HG03025 (cell line): Measurements from ENCODE around the gene UBR7.

Source experiments
- ATAC-seq: cut with Tn5 transposase; IDR thresholded peaks from one replicate; pipeline ENCODE4 v1.9.1; 2021; ENCODE audit warnings: mild to moderate bottlenecking, moderate library complexity; ENCODE audit not compliant: unreplicated experiment, low FRiP score

The UBR7 gene

DNA sequence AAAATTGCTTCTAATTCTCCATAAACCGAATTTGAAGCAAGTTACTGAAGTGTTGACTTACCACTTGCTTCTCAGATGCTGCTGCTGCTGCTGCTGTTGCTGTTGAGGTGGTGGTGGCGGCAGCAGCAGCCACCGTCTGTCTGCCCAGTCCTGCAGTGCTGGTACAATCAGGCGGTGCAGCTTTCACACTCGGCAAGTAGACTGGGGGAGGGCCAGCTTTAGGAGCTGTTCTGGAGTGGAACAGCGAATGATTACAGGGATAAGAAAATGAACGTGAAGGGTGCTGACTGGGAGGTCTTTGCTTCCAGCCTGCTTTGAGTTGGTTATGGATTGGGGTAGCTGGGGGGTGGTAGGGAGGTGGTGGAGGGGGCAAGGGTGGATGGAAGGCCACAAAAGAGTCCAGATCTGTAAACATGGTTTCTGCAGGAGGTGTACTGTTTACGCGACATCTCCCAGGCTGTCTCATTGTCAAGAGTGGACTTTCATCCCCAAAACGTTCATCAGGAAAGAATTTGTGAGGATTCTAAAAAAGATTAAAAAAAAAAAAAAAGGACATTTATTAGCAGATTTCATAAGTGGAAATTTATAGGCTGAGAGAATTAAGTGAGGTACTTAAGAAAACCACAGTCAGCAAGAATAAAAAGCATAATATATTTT is 38.8 kb downstream of the UBR7 start:
- ATAC-seq, result no peak

DNA sequence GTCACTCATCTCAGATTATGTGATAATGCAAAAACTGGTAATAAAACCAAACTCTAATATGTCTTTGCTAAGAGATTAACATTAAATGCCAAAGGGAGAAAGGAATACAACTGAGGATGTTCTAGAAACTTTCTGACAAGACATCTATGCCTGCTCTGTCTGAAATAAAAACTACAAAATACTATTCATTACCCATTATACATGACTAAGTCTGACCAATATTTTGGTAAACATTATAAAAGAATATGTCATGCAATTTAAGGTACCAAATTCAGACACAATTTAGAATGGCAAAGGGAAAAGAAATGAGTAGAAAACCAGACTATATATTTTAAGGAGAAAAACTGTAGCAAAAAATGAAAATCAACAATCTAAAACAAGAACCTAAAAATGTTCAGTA is 39.5 kb downstream of the UBR7 start:
- ATAC-seq, result no peak

DNA sequence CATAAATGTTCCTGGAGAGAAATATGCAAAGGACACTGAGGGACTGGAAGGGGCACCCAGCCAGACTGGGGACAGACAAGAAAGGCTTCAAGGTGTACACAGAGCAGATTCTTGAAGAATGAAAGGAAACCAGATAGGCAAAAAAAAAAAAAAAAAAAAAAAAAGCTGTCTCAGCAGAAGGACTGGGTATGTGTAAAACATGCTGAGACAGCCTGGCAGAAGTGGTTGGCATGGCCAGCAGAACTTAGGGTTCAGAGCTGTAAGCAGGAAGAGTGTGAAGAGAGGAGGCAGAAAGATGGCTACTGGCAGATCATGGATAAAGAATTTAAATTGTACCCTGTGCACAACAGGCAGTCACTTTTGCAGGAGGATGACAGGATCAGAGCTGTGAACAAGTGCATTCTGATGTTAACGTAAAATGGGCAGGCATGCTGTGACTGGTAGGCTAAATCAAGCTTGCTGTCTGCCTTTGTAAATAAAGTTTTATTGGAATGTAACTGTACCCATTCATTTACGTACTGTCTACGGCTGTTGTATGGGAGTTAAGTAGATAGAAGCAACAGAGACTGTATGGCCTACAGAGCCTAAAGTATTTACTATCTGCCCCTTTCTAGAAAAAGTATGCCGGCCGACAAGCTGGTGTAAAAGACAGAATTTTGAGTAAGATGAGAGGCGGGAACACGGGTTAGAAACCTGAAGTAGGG is 42.2 kb downstream of the UBR7 start:
- no peak for ATAC-seq

DNA sequence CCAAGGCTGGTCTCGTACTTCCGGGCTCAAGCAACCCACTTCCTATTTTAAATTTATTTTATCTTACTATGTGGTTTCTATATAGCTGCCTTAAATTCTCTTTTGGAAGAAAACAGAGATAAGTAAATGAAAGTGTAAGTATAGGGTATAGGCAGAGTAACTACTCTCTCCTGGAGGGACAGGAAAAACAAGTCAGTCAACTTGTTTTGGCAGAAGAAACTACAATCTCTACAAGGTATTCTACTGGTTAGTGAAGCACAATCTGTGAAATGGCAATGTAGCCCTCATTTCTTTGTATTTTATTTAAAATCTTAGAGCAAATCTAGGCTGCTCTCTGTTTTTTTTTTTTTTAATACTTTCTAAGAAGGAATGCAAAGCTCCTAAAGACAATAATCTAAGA is 55.4 kb downstream of the UBR7 start:
- ATAC-seq, result no peak

DNA sequence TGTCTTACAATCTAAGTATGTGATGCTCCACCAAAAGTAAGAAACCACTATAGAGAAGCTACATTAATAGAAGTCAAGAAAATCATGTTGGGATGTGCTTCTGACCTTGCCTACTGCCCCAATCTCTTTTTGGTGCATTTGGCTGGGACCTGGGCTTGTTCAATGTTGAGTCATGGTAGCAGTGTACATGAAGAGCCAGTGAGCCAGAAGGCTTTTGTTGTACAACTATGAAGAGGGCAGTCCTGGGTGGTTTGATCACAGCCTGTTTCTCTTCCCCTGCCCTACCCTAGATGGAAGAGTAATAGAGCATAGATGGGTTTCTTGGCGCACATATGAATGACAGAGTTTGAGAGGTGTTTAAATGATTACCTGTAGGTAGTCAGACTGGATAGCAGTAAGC is 56.4 kb downstream of the UBR7 start:
- ATAC-seq, result no peak

DNA sequence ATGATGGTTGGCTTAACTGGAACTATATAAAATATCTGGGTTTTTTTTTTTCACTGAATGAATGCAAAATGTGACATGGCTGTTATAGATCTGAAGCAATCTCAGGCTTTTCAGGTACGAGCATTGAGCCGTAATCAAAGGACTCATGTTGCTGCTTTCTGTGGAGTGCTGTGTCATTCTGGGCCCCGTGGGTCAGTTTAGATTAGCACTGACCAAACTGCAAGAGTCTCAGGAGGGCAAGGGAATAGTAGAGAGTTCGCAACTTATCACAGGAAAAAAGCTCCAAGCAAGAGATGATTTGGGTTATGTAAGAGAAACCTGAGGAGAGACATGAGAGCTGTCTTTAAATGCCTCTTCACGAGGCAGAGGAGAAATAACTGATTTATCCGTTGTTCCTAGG is 59.1 kb downstream of the UBR7 start:
- ATAC-seq, result no peak

DNA sequence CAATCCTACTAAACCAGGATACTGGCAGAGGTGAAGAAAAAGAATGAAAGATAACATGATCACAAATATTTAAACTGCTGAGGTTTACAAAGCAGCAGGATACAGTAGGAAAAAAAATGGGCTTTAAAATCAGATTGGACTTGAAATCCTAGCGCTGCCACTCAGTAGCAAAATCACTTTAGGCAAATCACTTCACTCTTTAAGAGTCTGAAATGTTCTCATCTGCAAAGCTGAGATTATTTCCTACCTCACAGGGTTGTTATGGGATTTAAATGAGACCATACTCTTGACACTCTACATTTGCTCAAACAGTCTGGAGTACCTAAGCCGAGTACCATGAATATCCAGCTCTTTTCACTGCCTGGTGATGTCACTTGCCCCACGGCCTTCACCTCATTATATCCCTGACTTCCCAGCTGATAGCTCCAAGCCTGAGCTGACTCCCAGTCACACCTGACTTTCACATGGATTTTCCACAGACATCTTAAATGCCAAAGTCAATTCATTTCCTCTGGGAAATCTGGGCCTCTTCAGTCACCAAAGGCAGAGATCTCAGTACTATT is 60.2 kb downstream of the UBR7 start:
- no peak for ATAC-seq

DNA sequence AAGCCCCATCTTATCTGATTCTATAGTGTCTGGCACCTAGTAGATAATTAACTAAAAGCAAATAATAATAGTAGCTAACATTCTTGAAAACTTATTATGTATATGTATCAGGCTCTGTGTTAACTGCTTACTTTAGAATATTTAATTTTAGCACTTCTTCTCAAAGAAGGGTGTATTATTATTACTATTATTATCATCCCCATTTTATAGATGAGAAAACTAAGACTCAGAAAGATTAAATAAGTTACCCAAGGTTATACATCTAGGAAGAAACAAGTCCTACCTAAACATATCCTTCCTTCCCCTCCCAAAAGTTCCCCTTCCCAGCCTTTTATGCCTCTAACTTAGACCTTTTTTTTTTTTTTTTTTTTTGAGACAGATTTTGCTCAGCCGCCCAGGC is 61.4 kb downstream of the UBR7 start:
- no peak for ATAC-seq

DNA sequence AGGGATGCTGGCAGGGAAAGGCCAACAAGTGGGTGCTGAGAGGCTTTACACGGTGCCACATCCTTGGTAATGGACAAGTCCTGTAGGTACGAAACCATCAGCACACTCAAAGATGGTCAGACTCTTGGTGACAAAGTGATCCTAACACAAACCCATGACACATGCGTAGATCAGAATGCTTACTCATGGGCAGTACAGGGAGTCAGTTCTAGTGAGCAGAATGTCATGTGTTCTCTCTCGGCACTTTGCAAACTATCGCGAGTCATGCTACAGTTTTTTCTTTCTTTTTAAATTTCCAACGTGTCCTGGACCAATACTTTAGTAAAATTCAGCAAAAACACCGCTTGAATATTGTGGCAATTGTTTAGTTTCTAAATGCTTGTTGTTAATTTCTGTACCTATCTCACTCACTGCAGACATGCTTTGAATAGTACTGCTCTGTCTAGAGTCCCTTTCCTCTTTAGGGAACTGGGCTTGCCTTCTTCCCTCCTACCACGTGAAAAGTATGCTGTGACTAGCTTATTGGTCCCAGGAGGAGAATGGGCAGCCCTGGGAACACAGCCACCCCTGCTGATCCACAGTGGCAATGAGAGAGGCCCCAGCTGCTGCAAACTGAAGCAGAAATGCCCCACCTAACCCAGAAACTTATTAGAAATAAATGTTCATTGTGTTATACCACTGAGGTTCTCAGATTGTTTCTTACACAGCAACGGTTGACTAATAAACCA is 62.4 kb downstream of the UBR7 start:
- ATAC-seq, result no peak

DNA sequence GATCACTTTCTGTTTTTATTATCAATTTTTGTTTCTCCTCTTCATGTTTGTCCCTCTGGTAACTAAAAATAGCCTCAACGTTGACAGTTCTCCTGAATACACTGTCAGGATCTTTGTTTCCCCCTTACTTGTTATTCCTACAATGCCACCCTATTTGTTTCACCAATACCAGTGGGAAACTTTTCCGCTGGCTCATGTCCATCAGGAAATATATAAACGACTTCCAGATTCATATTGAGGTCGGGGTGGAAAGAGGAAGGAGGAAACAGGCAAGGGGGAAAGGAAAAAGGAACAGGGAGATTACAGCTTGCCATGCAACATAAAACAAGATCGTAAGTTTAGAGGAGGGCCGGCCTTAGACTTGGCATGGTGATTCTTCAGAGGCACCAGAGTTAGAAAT is 64.1 kb downstream of the UBR7 start:
- ATAC-seq, result no peak

DNA sequence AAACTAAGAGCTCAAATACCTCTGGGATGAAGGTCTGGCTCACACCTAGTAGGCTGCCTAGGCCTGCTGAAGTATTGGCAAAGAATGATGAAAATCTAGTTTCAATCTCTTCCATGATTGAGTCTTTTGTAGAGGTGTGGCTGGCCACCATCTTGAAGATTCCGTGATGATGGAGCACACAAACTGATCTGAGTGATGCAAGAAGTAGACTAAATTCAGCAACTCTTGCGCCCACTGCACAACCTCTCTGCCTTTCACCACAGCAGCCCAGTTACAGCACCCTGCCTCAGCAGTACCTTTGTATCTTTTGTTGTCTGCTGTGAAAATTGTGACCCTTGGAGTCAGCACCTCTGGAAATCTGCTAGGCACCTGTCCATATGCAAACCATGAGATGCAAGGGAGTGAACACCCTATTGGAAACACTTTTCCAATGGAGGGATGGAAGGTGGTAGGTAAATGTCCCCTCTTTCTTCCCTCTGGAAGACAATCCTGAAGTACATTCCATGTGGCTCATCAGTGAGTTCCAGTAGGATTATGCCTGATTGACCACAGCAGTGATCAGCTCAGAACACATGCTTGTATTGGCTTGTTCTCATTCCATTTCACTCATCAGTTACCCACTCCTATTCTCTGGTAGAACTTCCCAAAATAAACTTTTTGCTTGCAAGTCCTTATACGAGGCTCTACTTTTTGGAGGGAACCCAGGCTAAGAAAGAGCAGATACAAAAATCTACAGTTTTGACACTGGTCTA is 67.2 kb downstream of the UBR7 start:
- no peak for ATAC-seq

DNA sequence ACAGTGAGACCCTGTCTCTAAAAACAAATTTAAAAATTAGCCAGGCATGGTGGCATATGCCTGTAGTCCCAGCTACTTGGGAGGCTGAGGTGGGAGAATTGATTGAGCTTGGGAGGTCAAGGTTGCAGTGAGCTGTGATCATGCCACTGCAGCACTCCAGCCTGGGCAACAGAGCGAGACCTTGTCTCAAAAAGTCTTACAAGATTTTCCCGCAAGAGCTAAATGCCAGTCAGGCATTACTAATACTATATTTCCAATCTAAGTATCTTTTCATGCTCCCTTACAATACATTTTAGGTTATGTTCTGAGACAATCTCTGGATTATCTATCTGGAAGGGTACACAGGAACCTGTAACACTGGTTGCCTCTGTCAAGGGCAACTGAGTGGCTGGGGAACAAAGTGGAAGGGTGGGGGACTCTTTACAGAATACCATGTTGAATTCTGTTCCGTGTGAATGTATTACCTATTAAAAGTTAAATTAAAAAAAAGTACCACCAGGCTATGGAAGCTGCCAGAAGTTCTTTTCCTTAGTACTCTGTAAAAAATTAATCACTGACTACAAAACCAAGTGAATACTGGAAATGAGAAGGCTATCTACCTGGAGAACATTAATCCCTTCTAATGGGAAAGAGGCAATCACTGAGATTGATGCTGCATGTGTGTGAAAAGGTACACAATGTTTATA is 69.1 kb downstream of the UBR7 start:
- no peak for ATAC-seq
